ENCODE measurements around the gene PGLYRP3. TPM values are rescaled to one million over a fixed set of nuclear protein-coding genes. Genes with fewer than 3 reads are reported as not detected.

Gene PGLYRP3
- total RNA-seq, result not detected in 2 replicates

GRCh38 chr1:153312570-153313186, at the start of gene PGLYRP3:
TSS of gene PGLYRP3 (minus strand) at chr1:153312952. CDS start at chr1:153310665, 2,287 bp downstream.
- no peaks in the 10 kb centered on the region for H3K36me3 Mint-ChIP-seq (ENCODE audit: low read depth)
- intact Hi-C loops (cut with micrococcal nuclease), result no loop called here

GRCh38 chr1:153362187-153362775, 49.5 kb upstream of the PGLYRP3 start:
- Mint-ChIP-seq H3K36me3 (ENCODE audit: low read depth) (no peaks in the 10 kb centered on the region), H3K9me3 (no peaks in the 10 kb centered on the region), H3K4me3 (no peak overlapping the region), H3K27me3 (peaks cover 35% of the 10 kb centered on the region), H3K4me1 (peaks cover 10% of the 10 kb centered on the region), H3K27ac (no peak overlapping the region)
- POLR2A ChIA-PET, result no interaction called here
- ATAC-seq (ENCODE audit: low read depth), result no peak
- DNase-seq, result no peak
- no peak for TF ChIP-seq CTCF (IDR thresholded peaks at IDR 0.05)
- CTCF ChIA-PET, result interaction anchor here (1.0 kb wide), 1 partner anchor 9 kb away, joined by 3 read pairs; no protein-coding TSS in a partner anchor
- intact Hi-C loops (cut with micrococcal nuclease), result no loop called here

More at GRCh38 chr1:153312570-153313186, at the start of gene PGLYRP3:
- ATAC-seq (ENCODE audit: low read depth) (no peak), DNase-seq (no peak)
- no peak within 1 kb of the TSS for H3K27ac Mint-ChIP-seq
- CTCF ChIA-PET, result no interaction called here
- no peaks in the 10 kb centered on the region for H3K4me1 Mint-ChIP-seq
- TF ChIP-seq CTCF (IDR thresholded peaks at IDR 0.05), result no peak
- H3K9me3 Mint-ChIP-seq, result peaks cover 2% of the 10 kb centered on the region
- H3K27me3 Mint-ChIP-seq, result peaks cover 7% of the 10 kb centered on the region
- H3K4me3 Mint-ChIP-seq, result no peak within 1 kb of the TSS
- POLR2A ChIA-PET, result no interaction called here

- no peak for ATAC-seq (ENCODE audit: low read depth)
- intact Hi-C loops (cut with micrococcal nuclease), result no loop called here
- Mint-ChIP-seq H3K4me1 (peaks cover 14% of the 10 kb centered on the region), H3K9me3 (no peaks in the 10 kb centered on the region), H3K27ac (no peak overlapping the region), H3K4me3 (no peak overlapping the region), H3K27me3 (peaks cover 36% of the 10 kb centered on the region), H3K36me3 (ENCODE audit: low read depth) (no peaks in the 10 kb centered on the region)
- no peak for TF ChIP-seq CTCF (IDR thresholded peaks at IDR 0.05)
- no peak for DNase-seq
- POLR2A ChIA-PET, result no interaction called here
- CTCF ChIA-PET, result interaction anchor here (1.0 kb wide), 1 partner anchor 8 kb away, joined by 3 read pairs; no protein-coding TSS in a partner anchor
Observed at GRCh38 chr1:153361480-153362109, 48.8 kb upstream of the PGLYRP3 start.

- Mint-ChIP-seq H3K4me3 (no peak overlapping the region), H3K36me3 (ENCODE audit: low read depth) (no peaks in the 10 kb centered on the region), H3K9me3 (no peaks in the 10 kb centered on the region), H3K27me3 (peaks cover 33% of the 10 kb centered on the region), H3K27ac (no peak overlapping the region), H3K4me1 (peaks cover 14% of the 10 kb centered on the region)
- DNase-seq (no peak), ATAC-seq (ENCODE audit: low read depth) (no peak)
- intact Hi-C loops (cut with micrococcal nuclease), result no loop called here
- POLR2A ChIA-PET, result no interaction called here
- TF ChIP-seq CTCF (IDR thresholded peaks at IDR 0.05), result no peak
- CTCF ChIA-PET, result no interaction called here
Observed at GRCh38 chr1:153360592-153361479, 48.1 kb upstream of the PGLYRP3 start.
